UCSD-AML1 (cell line): ENCODE data around the gene MINDY4.
"Not testable (repeated sequence)": the region's sequence is repeated elsewhere in the genome, so short reads cannot be mapped to it uniquely, and the experiment has no call there.

Experiments
- DNase-seq: peaks from one replicate; lab custom pipeline; 2025; ENCODE audit not compliant: unreplicated experiment; lab: John Stamatoyannopoulos, UW

MINDY4 gene

DNA sequence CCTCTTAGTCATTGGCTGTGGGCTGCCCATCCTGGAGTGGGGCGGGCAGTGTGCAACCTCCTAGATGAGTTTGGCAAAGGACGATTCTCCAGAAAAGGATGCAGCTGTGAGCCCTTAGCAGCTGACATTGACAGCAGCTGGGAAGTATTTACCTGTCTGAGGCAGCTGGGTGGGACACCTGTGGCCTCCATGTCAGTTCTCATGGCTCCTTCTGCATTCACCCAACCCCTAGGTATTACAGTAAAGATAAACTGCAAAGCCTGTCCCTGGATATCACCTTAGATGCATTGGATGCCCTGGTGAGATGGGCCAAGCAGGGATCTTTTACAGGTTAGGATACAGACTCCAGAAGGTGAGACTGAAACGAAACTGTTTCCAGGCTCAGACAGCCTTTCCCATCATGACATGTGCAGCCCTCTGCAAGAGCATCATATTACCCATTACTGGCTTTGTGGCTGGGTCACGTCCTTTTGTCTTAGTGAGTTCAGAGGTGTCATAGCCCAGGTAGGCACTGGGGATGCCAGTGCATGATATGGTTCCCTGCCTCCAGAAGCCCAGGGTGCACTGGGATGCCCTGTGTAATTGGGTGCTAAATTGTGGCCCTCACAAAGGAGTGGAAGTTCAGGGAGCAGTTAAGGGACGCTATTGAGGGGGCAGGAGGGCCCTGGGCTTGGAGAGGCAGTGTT is 28.9 kb downstream of the MINDY4 start:
- no peak for DNase-seq

DNA sequence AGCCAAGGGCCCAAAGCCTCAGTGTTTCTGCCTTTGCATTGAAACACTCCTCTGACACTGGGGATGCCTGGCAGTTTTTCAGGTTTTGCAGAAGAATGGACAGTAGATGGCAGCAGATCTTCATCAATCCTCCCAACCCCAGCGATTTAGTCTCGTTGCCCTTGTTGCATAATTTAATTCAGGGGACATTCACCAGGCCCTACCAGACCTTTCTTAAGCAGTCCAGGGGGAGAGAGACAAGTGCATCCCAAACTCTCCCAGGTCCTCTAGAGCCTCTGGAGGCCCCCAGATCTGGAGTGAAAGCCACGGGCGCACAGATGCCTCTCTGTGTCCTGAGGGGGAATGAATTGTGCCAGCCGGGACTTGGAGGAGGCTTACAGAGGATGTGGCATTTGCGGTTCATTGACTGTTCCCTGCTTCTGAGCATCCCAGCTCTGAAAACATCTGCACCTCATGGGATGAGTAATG is 29.6 kb downstream of the MINDY4 start:
- no peak for DNase-seq

DNA sequence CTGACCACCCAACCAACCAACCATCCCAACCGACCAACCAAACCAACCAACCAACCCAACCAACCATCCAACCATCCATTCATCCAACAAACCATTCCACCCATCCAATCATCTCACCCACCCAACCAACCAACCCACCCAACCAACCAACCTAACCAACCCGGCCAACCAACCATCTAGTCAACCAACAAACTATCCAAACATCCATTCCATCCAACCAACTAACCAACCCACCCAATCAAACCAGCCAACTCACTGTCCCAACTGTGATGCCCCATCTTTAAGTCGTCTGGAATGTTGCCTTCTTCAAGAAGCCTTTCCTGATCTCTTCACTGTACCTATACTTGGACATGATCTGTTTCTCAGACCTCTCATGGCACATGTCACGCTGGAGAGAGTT is 31.6 kb downstream of the MINDY4 start:
- no peak for DNase-seq

DNA sequence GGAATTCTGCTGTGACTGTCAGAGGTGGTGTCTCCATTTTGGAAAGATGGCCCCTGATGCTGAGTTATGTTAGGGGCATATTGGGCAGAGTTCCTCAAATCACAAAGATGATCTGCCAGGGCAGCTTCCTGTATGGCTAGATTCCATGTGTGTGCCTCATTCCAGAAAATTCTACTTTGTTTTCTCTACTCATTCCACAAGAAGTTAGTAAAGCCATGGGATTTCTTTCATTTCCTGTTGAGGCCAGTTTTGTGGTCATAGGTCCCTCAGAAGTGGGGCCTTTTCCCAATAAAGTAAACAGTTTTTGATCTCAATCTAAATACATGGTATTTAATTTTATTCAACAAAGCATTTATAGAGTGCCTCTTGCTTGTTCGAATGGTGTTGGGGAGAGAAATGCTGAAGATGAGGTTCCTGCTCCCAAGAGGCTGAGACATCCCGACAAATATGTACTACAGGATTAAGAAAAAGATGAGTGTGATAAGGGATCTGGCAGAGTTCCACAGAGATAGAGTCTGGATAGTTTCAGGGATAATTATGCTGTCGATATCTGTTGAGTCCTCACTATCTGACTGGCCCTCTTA is 33.0 kb downstream of the MINDY4 start:
- no peak for DNase-seq

DNA sequence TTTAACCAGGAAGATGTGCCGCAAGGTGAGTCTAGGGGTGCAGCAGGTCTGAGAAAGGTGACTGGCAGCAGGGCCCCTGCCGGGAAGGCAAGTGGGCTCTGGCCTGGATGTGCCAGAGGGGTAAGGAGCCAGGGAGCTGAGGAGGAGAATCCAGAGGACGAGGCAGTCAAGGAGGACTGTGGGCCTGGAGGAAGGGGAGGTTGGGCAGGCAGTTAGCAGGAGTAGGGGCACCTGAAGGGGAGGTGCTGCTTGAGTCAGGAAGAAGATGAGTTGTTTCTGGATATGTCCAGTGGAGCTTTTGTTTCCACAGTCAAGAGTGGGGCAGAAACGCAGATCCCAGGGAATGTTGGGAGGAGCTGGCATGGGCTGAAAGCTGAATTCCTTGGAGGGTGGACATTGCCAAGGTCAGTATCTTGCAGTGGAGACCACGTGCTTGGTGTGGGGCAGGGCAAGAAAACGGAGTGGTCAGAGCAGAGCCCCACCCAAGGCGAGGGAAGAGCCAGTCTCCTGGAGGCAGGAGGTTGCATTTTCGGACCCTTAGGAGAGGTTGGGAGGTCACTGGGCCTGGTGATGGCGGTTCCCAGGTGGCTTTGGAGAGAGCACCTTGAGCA is 34.0 kb downstream of the MINDY4 start:
- DNase-seq = no peak

DNA sequence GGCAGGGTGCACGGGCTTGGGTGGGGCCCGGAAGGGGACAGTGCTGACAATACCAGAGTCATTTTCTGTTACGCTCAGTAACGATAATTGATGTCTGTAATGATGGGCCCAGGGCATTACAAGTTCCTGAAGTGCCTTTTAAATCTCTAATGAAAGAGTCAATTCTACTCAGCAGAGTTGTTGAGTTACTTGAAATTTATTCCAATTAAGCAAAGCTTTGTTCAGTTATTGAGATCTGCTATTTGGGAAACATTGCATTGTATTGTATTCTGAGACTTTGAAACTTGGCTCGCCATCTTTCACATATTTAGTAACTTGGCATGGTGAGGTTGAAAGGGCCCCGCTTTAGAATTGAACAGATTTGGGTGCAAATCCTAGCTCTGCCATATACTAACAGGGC is 34.7 kb downstream of the MINDY4 start:
- DNase-seq = no peak

DNA sequence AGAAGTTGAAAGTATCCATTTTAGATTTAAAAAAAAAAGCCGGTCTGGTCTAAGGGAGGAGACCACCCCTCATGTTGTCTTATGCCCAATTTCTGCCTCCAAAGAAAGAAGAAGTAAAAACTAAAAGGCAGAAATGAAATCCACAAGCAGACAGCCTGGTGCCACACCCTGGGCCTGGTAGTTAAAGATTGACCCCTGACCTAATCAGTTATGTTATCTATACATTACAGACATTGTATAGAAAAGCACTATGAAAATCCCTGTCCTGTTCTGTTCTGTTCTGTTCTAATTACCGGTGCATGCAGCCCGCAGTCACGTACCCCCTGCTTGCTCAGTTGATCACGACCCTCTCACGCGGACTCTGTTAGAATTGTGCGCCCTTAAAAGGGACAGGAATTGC is 36.3 kb downstream of the MINDY4 start:
- DNase-seq = not testable (repeated sequence)

DNA sequence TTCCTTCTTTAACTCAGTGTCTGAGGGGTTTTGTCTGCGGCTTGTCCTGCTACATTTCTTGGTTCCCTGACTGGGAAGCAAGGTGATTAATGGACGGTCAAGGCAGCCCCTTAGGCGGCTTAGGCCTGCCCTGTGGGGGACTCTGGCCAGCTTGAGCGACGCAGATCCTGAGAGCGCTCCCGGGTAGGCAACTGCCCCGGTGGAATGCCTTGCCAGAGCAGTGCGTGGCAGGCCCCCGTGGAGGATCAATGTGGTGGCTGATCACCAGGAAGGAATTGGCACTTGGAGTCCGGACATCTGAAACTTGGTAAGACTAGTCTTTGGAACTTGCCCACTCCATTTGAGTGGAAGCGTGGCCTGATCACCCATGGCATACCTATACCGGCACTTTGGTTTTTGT is 36.7 kb downstream of the MINDY4 start:
- DNase-seq = not testable (repeated sequence)

DNA sequence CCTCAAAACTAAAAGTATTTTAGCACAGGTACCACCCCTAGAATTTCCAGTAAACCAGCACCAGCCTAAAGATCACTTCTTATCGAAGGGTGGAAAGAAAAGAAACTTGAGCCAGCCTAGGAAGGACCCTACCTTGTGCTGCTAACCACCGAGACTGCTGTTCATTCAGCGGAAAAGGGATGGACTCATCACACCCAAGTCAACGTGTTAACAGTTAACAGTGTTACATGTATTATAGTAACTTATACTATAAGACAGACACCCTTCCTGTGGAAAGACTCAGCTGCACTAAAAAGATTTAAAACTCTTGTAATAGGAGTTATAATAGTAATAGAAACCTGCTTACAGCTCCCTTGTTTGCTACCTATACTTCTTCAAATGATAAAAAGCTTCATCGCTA is 39.8 kb downstream of the MINDY4 start:
- DNase-seq = no peak

DNA sequence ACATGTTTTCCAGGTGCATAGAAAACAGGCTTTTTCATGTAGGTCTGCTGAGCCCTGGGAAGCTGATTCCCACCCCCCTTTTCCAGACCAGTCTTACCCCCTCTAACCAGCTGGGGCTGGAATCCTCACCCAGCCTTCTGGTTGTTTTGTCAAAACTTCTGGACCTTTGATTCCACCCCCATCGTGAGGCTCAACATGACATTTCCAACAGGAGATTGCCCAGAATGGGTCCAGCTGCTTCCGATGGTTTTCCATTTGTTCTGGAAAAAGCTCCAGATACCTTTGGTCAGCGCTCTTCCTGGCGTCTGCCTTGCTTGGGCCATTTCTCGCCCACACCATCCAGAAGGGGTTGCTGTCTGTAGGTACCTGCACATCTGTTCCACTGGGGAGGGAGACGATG is 41.5 kb downstream of the MINDY4 start:
- DNase-seq = no peak

DNA sequence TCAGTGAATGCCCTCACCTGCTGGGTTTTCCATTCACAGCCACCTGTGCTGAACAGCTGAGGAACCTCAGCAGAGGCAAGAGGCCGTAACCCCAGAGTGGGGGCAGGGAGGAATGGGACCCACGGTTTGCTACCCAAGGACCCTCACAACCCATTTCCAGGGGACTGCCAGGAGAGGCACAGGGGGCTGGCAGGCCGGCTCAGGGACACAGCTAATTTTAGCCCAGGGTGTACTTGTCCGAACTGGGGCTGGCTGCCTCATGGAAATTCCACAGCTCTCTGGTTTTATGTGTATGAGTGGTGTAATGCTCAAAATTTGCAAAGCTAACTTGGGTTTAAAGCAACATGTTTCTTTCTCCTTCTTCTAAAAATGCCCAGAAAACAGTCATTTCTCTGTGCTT is 42.2 kb downstream of the MINDY4 start:
- no peak for DNase-seq

DNA sequence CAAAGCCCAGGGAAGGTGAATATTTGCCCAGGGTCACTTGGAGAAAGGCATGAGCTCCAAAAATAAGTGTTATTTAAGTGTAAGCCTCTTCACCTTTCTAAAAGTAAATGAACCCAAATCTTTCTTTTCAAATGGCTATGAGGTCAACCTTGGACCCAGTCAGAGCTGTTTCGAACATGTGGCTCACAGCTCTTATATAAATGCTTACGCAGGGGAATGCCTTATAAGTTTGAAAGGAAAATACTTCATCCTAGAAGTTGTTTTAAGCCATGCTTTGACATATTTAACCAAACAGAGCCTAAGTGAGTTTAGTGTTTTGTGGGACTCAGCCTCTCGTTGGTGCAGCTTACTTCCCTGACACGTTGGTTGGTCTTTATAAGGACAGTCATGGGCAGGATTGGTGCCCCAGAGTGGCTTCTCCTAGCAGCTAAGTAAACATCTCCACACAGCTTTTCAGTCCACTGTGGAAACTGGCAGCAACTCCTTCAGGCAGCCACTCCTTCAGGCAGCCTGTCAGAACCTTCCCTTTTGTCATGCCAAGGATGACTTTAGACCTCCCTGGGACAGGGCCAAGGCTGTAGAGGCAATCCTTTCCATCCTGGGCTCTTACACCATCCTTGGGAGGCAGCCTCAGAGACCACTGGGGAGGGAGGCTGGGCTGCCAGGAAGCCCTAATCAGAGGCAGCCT is 43.6 kb downstream of the MINDY4 start:
- DNase-seq = no peak

DNA sequence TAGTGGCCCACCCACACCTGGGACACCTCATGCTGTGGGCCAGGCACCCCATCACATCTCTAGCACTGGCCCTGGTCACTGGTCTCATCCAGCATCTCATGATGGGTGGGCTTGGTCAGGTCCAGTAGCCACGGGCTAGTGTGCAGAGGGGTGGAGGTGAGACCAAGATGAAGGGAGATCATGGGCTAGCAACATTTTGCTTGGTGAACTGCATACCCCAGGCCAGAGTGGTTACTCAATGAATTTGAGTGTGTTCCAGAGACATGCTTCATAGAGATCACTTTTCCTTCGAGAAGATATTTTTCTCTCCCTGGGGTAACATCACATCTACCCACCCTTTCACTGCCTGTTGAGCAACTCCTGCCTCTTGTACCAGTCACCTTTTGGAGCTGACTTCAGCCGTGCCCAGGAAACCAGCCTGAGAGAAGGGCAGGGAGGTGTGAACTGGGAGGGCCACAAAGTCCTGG is 44.2 kb downstream of the MINDY4 start:
- no peak for DNase-seq

DNA sequence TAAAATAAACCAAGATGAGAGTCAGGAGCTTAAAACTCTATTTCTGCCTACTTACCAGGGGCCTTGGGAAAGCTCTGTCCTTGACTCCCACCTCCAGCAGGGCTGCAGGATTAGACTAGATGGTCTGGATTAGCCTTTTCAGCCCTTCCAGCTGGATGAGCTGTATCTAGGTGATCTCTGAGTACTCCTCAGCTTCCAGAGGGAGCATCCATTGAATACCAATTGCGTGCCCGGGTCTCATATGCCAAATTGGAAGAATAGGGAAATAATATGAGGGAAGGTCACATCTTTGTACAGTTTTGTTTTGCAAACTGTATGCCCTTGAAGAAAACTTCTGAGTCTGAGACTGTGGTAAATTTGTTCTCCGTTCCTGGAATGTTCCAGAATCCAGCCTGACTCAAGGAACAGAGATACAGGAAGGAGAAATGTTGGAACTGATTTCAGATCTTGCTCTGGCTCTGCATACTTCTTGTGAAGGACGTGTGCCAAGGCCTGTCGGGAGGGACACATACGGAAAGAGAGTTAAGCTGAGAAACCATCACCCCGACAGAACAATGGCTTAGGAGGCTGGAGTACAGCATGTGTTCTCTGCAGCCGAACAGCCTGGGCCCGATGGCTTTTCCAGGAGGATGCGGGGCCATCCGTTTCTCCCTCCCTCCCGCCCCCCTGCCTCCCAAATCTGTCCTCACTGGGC is 44.9 kb downstream of the MINDY4 start:
- no peak for DNase-seq

DNA sequence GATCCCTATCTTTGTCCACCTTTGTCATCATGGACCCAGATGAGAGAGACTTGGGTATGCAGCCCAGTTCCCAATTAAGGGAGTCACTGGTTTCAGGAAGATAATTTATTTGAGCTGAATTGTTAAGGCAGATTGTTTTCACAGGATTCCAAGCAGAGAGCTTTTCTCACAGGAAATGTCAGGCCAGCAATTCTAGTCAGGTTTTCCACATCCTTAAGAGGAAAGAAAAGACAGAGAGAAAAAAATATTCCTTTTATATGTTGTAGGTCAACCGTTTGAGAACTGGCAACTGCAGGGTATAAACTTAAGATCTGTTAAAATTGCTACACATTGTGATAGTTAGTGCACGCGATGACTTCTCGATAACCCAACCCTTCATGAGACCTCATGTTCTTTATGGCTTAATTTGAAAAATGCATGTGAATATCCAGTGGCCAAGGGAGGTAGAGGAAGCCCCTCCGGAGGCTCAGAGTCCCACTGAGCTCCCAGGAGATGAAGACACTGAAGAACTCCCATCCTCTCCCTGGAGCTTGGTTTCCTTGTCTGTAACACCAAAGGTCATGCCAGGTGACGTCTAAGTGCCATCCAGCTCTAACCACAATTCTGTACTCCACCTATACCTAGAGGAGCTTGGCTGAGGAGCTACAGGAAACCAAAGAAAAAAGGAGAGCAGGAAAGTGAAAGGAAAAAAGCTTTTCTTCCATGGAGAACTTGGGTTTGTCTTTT is 45.6 kb downstream of the MINDY4 start:
- no peak for DNase-seq

DNA sequence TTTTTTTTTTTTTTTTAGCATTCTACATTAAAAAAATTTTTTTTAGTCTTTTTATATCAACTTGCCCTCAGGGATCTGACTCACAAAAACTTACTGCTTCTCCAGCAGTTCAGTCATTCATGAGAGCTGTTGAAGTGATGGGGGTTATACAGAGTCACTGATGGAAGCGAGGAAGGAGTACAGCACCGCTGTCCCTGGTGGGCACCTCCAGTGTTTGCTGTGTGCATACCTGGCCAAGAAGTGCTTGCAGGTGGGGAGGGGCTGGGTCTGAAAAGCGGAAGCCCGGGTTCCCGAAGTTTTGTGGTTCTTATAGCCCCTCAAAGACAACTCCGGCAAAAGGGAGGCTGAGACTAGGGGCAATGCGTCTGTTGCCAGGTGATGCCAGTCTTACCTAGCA is 46.2 kb downstream of the MINDY4 start:
- no peak for DNase-seq

DNA sequence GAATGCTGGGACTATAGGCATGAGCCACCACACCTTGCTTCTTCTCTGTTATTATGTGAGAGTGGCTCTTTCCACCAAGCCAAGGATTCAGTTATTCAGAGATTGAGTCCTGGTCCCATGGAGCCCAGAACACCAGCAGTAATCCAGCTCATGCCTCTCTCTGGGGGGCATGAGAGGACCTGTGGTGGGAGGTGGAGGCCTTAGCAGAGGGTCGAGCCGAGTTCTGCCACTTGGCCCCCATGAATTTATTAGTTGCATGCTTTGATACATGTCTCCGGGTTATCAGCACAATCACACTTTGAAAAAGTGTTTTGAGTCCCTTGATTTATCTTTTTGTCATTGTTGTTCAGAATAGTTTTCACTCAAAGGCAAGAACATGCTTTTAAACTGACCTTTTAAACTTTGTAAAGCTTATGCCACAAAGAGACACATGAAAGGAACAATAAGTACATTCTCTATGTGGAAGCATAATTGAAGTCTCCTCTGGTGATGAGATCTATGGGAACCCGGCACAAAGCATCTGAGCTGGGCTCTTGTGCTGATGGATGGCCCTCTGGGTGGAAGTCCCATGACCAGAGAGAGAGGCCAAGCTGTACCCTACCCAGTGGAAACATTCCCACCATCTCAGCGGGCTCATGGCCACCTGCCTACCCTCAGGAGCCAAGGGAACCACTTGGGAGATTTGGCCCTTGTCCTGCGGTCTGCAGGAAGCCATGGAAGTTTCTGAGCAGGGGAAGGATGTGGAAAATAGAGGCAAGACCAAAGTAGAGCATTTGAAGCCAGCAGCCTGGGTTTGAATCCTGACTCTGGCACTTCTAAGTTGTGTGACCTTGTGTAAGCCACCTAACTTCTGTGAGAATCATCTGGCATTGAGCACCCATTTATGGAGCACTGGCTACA is 53.9 kb downstream of the MINDY4 start:
- no peak for DNase-seq

DNA sequence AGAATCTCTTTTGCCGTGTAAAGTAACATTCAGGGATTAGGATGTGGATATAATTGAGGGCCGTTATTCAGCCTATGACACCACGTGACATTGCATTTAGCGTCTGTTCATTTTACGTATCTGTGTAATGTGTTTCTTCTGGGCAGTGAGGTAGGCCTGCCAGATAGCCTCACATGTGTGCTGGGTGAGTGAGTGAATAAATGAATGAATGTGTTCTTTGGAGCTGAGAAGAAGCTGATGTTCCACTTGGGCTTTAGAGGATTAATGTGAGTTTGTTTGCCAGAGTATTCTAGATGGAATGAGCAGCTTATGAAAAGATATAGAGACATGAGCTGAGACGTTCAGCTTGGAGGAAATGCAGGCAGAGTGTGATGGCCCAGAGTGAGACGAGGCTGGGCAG is 55.0 kb downstream of the MINDY4 start:
- no peak for DNase-seq

DNA sequence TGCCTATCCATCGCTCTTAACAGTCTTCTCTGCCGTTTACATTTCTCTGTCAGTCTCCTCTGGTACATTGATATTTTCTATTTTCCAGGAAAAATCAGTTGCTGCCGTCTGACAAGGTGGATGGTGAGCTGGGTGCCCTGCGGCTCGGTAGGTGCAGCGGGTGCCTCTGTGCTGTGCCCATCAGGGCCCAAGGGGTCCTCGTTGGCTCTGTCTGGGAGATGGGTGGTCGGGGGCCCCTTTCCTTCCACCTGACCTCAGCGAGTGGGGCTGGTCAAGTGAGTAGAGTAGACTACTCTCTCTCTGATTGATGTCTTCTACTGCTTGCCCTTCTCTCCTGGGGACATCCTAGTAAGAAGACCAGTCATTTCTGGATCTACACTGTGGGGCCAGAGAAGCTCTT is 57.4 kb downstream of the MINDY4 start:
- no peak for DNase-seq

DNA sequence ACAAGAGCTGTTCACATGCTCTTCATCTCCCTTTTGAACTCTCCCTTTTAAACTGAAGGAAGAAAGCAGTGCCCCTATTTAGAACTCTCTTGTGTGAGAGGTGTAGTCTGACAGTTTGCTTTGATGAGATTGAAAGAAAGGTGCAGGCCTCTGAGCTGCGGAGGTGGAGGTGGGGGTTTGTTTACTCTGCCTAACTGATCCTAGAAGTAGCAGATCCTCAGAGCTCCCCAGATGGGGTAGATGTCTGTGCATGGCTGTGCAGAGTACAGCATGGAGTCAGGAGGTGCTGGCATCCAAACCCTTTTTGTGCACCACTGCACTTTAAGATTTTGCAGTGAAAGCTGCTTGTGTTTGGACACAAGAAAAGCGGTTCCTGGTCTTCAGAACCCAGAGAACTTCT is 58.3 kb downstream of the MINDY4 start:
- DNase-seq = no peak
